DMS153 (cell line): ENCODE data around the gene ZDHHC11.
"Not testable (repeated sequence)": the region's sequence is repeated elsewhere in the genome, so short reads cannot be mapped to it uniquely, and the experiment has no call there.

ENCODE experiments used
- DNase-seq: peaks from one replicate; lab custom pipeline; 2025; lab: John Stamatoyannopoulos, UW

The ZDHHC11 gene

DNA sequence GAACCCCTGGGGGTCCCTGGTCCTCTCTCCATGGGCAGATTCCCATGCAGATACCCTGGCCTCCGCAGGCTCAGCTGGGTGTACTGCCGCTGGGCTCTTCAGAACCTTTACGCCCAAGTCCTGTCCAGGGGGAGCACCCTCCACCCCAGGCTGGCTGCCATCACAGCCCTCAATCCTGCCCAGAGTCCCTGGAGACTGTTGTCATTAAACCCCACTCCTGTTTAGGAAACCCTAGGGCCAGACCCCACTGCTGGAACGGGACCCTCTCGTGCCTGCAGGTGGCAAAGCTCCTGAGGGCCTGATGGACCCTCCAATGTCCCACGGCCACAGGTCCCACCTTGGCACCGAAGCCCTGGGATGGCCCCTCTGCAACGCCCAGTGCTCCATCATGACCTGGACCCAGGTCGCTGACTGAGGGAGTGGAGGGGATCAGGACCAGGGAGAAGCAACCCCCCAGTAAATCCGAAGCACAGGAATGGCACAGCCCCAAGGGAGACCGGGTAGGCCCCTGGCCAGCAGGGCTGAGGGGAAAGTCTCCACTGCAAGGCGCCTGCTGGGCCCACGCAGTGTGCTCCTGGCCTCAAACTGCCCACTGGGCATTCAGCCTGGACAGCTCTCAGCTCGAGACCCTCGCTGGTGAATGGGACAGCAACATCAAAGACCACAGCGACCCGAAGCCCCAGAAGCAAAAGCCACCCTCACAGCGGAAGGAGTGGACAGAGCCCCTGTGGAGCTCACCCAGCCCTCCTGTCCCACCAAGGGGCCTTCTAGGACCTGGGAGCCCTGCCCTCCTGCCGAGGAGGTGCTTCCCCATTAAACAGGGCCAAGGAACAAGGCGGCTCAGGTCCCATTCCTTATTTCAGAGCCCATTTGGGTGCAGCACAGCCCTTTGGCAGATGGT, 74.6 kb downstream of the ZDHHC11 start:
- no peak for DNase-seq

GRCh38 chr5:775595-775960, 75.2 kb downstream of the ZDHHC11 start:
- not testable (repeated sequence) for DNase-seq

- DNase-seq, result not testable (repeated sequence)
Measured at GRCh38 chr5:774854-775505, 75.8 kb downstream of the ZDHHC11 start.

- not testable (repeated sequence) for DNase-seq
Measured at GRCh38 chr5:774304-774703, 76.5 kb downstream of the ZDHHC11 start.

- no peak for DNase-seq
Measured at GRCh38 chr5:773517-774264, 77.1 kb downstream of the ZDHHC11 start.

DNA sequence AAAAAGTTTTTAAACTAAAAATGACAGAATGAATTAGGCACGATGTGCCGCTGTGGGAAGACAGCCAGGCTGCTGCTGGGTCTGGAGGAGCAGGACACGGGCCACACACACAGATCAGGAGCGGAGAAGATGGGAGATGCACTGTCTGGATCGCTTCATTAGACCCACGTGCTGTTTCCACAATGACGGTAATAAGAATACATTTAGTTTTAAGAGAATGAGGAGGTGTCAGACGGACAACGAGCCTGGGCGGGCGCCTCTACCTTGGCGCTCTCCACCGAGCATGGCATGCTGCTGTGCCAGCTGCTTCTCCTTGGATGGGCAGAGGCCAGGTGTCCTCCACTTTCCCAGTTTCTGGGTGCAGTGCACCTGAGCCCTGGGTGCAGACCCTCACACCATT, 77.9 kb downstream of the ZDHHC11 start:
- DNase-seq, result not testable (repeated sequence)

- not testable (repeated sequence) for DNase-seq
Measured at GRCh38 chr5:772547-772890, 78.3 kb downstream of the ZDHHC11 start.

DNA sequence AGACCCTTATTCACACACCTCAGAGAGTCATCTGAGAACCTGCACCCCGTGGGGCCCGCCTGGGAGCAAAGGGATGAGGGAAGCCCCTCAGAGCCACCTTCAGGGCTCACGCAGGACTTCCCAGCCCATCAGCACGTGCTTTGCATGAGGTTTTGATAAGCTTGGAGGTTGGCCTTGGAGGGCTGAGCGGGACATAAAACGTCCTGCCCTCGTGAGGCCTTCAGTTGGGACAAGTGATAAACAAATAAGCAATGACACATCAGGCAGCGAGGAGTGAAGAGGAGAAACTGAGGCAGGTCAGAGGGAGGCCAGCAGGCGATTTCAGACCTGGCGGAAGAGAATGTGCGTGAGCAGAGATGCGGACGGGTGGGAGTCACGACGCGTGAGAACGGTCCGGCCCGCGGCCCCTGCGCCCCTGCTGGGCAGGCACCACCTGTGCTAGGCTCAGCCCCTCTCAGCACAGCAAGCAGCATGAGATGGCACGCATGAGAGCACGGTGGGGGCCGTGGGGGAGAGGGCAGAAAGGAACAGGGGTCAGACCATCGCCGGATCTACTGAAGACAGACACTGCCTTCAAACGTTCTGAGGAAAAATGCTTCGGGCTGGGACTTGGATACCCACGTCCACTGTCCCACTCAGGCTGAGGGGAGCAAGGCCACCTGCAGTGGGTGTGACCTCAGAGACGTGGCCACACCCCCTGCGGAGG, 78.8 kb downstream of the ZDHHC11 start:
- DNase-seq, result not testable (repeated sequence)

DNA sequence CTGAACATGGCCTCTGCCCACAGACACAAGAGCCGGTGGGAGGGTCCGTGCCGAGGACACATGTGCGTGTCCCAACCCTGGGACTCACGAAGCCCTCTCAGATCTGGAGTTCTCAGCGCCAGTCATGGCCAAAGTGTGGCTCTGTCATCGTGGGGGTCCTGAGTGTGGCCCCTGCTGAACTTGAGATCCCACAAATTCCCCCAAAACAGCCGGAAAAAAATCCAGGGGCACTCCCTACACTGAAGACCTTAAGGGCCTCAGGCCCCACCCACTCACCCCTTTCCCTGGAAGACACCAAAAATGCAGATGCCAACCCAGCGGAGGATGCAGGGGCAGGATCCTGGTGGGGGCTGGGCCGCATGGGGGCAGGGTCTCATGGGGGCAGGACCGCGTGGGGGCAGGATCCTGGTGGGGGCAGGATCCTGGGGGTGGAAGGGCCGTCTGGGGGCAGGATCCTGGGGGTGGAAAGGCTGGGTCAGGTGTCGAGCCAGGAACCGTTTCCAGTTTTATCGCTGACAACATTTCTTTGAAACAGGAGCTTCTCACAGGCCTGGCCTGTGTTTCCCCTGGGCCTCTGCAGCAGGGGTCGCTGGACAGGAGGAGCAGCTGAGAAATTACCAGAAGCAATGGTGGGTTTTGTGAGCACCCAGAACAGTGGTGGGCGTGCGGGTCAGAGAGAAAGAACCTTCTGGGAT, 79.6 kb downstream of the ZDHHC11 start:
- DNase-seq, result not testable (repeated sequence)

GRCh38 chr5:770585-770984, 80.2 kb downstream of the ZDHHC11 start:
- not testable (repeated sequence) for DNase-seq

GRCh38 chr5:769485-770145, 81.2 kb downstream of the ZDHHC11 start:
- DNase-seq, result not testable (repeated sequence)

DNA sequence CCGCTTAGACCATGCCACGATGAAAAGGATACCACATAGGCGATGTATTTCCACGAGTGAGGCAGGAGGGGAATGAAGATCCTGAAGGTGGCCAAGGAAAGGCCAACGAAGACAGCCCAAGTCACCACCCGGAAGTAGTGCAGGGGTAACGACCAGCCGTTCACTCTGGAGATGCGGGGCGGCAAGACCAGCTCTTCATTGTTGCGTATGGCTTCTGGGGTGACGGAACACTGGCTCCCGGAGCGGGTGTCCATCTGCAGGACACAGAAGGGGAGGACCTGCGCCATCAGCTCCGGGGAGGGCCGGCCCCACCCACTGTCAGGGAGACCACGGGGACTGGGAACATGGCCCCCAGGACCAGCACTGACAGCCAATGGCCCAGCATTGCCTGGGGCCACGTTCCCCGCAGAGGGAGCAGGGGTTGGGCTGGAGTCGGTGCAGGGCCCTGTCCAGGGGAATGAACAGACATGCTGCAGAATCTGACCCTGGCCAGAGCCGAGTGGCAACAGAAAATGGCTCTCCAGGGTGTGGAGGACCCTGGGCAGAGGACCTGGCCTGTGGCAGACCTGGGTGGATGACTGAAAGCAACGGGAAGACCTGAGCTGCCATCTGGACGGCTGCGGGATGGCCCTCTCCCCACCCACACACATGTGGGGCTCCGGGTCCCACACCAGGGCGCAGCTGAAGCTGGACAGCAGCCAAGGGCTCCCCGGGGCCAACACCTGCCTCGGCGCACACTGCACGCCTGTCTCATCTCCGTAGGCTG, 83.9 kb downstream of the ZDHHC11 start:
- DNase-seq, result no peak

DNA sequence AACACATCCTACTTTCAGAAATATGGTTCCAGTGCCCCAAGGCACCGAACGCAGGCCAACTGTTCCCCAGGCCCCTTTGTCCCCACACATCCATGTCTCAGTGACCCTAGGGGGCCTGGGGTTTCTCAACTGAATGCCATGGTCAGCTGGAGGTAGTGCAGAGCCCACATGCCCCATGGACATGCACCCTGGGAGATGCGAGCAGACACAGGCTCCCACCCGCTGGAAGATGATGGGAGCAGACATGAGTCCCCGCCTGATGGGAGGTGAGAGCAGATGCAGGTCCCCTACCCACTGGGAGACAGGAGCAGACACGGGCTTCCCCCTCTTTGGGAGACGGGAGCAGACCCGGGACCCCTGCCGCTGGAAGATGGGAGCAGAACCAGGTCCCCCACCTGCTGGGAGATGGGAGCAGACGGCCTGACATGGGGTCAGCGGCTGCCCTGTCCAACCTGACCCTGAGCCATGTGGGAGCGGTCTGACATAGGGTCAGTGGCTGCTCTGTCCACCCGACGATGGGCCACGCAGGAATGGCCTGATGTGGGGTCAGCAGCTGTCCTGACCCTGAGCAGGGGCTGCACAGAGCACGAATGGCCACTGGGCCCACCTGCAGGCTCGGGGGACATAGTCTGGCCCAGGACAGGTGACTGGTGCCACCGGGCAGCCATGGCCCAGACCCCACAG, 84.7 kb downstream of the ZDHHC11 start:
- no peak for DNase-seq

DNA sequence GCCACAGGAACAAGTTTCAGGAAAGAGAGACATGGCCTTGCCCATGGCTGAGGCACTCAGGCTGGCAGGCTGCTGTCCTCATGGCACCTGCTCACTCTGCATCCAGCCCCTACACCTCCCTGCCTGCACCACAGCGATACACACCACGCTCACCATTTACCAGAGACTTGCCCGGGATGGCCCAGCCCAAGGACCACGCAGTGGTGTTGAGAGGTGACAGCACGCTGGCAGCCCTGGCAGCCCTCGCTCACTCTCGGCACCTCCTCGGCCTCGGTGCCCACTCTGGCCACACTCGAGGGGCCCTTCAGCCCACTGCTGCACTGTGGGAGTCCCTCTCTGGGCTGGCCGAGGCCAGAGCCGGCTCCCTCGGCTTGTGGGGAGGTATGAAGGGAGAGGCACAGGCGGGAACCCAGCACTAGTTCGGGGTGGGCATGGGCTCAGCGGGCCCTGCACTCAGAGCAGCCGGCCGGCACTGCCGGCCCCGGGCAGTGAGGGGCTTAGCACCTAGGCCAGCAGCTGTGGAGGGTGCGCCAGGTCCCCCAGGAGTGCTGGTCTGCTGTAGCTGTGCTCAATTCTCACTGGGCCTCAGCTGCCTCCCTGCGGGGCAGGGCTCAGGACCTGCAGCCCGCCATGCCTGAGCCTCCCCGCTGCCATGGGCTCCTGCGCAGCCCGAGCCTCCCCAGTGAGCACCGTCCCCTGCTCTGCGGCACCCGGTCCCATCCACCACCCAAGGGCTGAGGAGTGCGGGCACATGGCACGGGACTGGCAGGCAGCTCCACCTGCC, 86.6 kb downstream of the ZDHHC11 start:
- DNase-seq, result no peak

GRCh38 chr5:763397-763796, 87.4 kb downstream of the ZDHHC11 start:
- no peak for DNase-seq

DNA sequence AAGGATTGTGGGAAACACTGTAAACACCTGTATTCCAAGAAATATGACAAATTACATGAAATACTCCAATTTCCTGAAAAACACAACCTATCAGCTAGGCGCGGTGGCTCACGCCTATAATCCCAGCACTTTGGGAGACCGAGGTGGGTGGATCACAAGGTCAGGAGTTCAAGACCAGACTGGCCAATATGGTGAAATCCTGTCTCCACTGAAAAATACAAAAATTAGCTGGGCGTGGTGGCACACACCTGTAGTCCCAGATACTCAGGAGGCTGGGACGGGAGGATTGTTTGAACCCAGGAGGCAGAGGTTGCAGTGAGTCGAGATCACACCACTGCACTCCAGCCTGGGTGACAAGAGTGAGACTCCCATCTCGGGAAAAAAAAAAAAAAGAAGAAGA, 87.8 kb downstream of the ZDHHC11 start:
- not testable (repeated sequence) for DNase-seq

DNA sequence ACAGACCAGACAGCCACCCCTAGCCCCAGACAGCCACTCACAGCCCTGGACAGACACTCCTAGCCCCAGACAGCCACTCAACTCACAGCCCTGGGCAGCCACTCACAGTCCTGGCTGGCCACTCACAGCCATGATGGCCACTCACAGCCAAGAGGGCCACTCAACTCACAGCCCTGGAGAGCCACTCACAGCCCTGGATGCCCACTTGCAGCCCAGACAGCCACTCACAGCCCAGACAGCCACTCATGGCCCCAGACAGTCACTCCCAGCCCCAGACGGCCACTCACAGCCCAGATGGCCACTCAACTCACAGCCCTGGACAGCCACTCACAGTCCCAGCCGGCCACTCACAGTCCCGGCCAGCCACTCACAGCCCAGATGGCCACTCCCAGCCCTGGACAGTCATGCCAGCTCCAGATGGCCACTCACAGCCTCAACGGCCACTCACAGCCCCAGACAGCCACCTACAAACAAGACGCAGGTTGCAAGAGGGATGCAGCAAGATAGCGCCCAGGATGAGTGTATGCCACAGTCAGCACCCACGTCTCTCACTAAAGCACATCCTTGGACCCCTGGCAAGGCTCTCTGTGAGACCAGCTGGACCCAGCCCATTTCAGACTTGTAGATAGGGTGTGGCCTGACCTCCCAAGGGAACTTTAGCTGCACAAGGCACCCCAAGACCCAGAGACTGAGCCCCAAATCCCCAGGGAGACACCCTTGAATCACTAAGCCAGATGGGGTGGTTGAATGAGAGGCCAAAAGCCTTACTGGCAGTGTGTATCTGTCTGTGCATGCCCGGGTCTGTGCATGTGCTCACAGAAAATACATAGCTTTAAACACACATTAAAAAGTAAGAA, 88.7 kb downstream of the ZDHHC11 start:
- DNase-seq, result no peak
